HG03354 (cell line): ENCODE data around the gene TRMT10C.
"Not testable (repeated sequence)": the region's sequence is repeated elsewhere in the genome, so short reads cannot be mapped to it uniquely, and the experiment has no call there.

ENCODE experiments used
- ATAC-seq: cut with Tn5 transposase; IDR thresholded peaks from one replicate; pipeline ENCODE4 v1.9.1; 2021; ENCODE audit warnings: mild to moderate bottlenecking; ENCODE audit not compliant: unreplicated experiment, poor library complexity, severe bottlenecking

TRMT10C gene

DNA sequence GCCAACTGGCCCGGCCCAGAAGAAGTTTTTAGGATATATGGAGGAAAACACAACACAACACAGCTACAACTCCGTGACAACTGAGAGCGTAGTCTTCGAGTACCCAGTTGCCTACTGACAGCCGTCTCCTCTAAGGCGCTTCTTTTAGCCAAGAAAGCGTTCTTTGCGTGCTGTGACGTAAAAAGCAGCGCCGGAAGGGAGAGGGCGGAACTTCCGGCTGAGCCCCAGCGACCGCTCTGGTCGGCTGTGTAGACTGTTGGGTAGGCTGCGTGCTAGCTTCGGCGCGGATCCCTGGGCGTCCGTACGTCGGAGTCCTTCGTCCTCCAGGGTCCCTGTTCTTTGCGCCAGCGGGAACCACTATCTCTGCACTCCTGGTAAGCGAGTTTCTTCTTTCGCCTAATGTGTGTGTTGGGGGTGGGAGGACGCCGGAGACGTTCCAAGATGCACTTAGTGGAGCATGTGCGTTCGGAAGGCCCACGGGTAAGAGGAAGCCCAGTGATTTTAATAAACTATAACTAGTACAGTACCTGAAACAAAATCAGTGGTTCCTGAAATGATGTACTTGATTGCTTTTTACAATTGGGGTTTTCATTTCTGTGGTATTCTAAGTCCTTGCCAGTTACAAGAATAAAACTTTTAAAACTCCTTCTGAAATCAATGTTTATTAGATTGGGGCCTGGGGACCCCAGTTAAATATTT lies at the start of gene TRMT10C:
Gene TRMT10C, plus strand, starts transcription at position 239 of the 699 bp plus-strand sequence. CDS start 2,914 bp downstream, outside the sequence.
- ATAC-seq = peak; percentile 100

DNA sequence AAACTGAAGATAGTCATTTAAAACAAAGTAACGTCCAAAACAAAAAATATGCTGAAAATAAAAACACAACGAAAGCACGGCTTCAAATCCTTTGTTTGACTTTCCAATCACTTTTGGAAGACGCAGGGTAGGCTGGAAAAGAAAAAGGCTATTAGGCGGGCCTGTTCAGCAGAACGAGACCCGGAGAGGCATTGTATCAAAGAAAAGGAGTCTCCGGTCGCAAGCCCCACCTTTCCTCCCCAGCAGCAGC lies 49.3 kb upstream of the TRMT10C start:
- ATAC-seq = peak; percentile 36

DNA sequence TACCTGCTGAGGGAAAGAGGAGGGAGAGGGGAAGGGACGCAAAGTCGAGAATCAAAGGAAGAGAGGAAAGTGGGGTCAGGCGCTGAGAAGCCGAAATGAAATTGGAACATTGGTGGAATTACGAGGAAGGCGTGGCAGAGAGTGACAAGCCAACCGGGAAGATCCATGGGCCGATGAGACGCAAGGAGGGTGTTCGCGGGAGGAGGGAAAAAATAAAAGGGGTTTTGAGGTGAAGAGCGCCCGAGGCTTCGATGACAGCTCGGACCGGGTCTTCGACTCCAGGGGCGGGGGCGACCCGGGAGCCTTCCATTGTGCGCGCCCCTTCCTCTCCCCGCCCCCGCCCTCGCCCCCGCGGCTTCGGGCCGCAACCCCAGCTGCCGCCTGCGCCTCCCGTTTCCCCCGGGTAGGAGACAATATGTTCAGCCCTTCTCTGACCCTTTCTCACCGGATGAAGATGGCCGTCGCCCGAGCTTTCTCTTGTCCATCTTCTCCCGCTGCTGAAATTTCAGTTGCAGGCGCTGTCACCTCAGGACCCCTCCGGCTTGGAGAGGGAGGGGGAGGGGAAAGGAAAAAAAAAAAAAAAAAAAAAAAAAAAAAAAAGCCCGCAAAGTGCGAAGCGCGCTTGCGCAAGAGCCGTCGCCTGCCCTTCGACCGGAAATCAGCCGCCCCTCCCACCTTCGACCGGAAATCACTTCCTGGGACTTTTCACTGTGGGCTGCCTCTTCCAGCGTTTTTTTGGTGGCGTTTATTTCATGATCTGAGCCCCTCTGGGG lies 48.8 kb upstream of the TRMT10C start, which contains the start of gene SENP7:
Gene SENP7, minus strand, starts transcription at position 567 of the 773 bp plus-strand sequence. Its CDS starts 82 bp downstream, at position 485.
- peak; percentile 69 for ATAC-seq

DNA sequence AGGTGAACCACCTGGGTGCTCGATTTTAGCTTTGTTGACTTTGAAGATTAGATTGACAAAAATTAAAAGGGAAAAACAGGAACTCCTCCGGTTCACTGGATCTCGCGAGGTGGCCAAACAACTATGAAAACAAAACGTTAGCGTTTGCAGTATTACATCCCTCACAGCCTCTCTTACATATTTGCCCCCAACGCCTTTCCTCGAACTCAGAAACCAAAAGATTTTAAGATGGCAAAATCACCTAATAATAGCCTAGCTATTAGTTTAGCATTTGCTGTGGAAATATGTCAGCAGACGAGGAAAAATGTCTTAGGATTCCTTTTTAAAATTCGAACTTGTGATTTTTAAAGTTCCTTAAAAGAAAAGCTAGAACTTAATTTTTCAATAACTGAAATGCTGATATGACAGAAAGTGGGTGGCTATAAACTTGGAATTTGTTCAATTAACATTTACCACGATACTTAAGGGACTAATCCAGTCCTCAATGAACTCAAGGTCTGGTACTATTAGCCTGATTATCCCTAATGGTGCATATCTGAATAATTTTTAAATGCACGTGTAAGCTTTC lies 48.2 kb upstream of the TRMT10C start:
- ATAC-seq = peak; percentile 31

DNA sequence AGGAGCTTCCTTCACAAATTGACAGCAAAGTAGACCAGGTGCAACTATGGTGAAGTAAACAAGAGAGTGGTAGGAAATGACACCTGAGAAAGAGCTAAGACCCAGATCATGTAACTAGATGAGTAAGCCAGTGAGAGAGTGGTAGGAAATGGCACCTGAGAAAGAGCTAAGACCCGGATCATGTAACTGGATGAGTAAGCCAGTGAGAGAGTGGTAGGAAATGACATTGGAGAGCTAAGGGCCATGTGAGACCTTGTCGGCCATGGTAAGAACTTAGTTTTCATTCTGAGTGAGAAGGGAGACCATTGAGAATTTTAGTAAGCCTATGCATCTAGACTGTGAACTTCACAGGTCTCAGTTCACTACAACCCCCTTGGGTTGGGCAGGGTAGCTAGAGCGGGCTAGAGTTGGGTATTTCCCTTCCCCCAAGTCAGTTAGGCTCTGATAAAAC lies 43.2 kb upstream of the TRMT10C start:
- peak; percentile 98 for ATAC-seq

DNA sequence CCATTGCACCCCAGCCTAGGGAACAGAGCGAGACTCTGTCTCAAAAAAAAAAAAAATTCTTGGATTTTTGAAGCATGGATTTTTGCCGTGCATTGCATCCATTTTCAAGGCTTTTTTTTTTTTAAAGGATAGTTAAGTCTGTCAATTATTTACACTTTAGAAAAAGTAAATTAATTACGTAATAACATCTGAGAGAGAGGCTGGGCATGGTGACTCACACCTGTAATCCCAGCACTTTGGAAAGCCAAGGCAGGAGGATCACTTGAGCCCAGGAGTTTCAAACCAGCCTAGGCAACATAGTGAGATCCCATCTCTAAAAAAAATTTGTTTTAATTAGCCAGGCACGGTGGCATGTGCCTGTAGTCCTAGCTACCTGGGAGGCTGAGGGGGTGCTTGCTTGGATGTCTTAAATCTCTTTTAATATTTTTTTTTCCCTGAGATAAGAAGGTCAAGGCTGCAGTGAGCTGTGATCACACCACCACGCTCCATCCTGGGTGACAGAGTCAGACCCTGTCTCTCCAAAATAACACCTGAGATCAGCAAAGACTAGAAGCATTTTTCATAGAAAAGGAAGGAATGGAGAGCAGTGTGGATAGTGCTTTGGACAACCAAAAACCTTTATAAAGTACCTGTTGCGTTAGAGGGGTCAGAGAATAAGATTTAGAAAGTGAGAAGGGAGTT lies 41.8 kb upstream of the TRMT10C start:
- no peak for ATAC-seq

DNA sequence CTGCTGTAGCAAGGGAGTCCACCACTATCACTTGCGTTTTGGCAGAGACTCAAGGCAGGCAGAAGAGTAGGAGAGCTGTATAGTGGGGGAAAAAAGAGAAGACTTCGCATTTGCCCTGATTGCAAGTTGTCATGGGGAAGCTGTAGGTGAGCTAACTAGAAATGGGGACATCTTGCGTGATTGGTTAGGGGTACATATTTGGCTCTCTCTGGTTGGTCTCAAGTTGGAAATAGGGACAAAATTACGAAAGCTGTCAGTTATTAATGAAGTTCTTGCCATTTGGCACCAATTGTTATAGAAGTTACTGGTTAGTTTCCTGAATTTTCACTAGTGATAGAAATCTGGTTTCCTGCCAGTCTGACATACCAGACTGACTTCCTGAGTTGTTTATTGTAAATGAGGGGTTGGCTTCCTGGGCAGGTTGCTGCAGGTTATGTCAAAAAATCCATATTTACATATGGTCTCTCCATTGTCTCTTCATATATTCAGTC lies 40.4 kb upstream of the TRMT10C start:
- no peak for ATAC-seq

DNA sequence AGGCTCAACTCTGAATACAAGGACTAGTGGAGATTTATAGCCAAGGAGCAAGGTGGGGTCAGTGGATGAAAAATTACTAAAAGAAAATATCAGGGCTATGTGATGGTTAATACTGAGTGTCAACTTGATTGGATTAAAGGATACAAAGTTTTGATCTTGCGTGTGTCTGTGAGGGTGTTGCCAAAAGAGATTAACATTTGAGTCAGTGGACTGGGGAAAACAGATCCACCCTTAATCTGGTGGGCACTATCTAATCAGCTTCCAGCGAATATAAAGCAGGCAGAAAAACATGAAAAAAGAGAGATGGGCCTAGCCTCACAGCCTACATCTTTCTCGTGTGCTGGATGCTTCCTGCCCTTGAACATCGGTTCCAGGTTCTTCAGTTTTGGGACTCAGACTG lies 34.2 kb upstream of the TRMT10C start:
- ATAC-seq = no peak

DNA sequence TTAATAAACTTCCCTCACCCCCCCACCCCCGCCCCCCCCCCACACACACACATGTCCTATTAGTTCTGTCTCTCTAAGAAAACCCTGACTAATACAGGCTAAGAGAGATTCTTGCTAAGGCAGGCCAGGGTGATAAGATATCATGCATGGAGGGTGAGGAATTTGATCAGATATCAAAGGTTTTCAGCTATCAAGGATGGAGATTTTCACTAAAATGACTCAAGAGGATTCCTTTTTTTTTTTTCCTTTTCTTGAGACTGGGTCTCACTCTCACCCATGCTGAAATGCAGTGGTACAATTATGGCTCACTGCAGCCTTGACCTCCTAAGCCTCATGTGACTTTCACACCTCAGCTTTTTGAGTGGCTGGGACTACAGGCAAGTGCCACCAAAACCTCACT lies 33.8 kb upstream of the TRMT10C start:
- ATAC-seq = no peak

DNA sequence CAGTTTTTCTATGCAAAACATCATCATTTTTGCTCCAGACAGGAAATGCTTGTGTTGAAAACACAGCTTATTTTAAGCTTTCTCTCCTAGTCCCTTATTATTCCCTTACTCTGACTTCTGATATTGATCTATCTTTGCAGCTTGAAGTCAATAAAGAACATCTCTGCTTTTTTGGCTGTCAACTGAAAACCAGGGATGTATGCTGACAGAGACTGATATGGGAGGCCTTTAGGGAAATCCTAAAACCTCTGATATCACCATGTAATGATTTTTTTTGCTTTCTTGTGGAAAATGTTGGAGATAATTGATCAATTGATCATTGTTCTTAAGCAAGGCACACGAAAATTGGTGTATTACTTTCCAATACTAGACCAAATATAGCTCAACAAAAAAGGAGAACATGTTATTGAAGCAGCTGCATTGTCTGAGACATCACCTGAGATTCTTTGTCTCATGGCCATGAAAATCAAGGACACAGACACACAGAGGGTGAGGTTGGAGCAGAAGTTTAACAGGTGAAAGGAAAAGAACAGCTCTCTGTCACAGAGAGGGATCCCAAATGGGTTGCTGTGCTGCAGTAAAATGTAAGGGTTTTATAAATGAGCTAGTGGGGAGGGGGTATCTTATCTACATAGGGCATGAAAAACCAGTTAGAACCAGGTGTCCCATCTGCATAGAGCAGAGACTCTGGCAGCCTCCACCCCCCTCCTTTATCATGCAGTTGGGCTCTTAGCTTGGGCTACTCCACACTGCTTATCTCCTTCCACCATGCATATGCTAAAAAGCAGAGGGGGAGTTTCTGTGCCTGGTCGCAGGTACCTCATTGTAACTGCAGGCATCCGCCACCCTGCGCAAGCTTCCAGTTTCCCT lies 31.6 kb upstream of the TRMT10C start:
- no peak for ATAC-seq

DNA sequence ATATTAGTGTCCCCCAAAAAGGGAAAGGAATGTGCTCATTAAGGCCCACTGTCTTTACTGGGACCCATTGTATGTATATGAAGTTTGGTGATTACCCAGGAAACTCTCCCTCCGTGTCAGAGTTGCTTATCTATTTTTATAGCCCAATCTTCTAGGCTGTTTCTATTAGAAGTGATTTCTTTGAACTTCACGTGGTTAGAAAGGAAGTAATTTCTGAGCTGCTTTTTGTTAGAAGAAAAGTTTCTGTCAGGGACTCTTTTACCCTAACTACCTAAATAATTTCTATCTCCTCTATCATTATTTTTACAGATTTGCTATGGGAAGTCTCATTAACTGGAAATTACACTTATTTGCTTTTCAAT lies 31.0 kb upstream of the TRMT10C start:
- ATAC-seq = no peak

DNA sequence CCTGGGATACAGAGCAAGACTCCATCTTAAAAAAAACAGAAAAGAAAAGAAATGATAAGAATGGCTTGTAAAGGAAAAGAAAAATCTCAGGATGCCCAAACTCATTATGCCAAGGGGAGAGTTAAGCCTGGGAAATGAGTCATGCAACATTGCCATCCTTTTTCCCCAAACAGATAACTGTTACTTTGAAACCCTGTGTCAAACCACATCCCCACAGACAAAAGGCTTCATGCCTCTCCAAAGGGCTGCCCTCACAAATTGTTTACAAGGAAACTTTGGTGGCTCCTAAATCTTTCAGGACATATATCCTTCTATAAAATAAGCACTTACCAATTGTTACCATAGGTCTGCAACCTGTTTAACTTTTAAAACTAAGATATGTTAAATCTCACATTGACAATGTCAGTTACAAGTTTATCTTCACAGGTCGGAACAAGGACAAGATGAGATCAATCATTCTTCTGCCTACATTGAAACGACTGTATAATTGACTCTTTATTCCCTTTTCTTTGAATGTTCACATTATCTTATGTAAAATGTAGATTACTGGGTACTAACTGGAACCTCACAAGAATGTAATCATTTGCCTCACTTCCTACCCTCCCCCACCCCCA lies 30.1 kb upstream of the TRMT10C start:
- ATAC-seq = no peak

DNA sequence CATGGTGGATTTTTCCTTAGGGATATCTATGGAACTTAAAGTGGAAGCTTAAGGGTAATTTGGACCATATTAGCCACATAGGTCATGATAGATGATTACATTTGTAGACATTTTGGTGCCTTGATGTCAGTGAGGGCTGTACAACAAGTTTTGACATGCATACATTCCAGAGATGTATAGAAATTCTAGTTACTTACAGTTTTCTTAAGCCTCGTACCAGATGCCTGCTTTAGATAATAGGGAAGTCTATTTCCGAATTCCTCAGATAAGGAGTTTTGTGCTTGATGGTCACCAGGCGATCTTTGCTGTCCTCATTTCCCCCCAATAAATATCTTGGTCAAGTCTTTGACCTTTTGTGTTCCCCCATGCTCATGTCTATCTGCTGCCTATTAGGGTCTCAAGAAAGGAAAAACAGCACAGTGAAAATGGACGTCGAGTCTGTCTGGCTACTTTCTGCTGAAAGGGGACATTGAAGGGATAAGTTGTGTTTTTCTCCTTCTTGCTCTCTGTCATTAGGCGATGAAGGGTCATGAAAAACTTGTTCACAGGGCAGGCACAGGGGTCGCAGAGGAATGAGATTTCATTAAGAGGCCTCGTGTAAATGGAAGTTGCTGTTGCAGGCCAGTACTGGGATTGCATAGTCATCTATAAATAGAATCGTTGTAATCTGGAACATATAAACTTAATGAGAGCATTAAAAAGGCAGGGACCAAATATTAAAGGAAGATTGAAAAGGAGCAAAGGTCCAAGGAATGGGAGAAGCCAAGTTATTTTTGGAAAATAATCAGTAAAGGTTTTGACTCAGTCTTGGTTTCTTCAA lies 28.7 kb upstream of the TRMT10C start:
- no peak for ATAC-seq

DNA sequence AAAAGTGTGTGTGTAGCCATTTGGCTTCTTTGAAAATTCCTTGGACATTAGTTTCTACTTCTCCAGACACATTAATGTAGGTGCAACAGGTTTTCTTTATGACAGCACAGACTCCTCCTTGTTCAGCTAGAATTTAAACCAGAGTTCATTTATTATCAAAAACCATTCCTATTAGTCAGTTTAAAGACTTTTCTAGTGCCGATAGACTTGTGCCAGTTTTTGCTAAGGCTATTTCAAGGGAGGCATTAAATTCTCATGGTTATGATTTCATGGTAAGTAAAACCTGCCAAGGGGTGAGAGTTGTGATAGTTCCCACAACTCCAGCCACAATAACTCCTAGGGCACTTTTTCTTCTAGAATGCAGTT lies 28.1 kb upstream of the TRMT10C start:
- no peak for ATAC-seq

DNA sequence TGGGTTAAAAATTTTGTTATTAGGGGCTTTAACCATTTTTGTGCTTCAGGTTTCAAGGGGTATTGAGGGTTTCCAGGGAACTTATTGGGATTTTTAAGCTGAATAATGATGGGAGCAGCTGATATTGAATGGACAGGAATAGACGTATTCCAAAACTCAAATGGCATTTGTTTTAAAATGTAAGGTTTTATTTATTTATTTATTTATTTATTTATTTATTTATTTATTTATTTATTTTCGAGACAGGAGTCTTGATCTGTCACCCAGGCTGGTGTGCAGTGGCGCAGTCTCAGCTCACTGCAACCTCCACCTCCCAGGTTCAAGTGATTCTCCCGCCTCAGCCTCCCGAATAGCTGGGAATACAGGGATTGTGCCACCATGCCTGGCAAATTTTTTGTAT lies 26.4 kb upstream of the TRMT10C start:
- ATAC-seq = no peak

DNA sequence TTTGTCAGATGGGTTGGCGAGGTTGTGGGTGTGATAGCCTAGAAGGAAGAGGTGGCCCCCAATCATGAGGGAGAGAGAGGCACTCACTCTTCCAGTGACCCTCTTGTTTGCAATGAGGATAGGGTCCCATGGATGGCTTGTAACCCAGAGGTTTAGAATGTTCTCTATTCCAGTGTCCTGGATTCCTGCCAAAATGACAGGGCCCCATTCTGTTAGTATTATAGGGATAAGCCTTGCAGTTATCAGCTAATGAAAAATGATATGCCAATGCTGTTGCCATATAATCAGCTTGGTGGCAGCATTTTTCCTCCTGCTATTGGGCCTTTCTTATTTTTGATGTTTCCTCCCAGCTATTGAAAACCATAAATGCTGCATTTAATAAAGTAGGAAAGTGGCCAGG lies 25.4 kb upstream of the TRMT10C start:
- ATAC-seq = no peak

DNA sequence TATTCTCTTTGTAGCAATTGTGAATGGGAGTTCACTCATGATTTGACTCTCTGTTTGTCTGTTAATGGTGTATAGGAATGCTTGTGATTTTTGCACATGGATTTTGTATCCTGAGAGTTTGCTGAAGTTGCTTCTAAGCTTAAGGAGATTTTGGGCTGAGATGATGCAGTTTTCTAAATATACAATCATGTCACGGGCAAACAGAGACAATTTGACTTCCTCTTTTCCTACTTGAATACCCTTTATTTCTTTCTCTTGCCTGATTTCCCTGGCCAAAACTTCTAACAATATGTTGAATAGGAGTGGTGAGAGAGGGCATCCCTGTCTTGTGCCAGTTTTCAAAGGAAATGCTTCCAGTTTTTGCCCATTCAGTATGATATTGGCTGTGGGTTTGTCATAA lies 24.7 kb upstream of the TRMT10C start:
- ATAC-seq = not testable (repeated sequence)

DNA sequence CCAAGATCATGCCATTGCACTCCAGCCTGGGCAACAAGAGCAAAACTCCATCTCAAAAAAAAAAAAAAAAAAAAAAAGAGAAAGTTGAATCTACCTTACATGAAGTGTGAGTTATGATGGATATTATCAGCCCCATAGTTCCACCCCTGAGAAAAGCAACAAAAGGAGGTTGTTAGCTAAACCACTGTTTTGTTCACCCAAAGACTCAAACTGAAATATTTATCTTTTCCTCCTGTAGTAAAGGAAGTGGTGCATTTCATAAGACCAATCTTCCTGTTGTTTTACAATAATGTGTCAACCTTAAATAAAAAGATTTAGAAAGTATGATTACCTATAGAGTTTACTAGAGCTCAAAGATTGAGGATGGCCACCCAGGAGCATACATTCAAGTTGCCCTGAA lies 18.7 kb upstream of the TRMT10C start:
- ATAC-seq = no peak
